SU-DHL-6 (cell line): Measurements from ENCODE around the gene WWTR1.

Experiments used
- H2AFZ ChIP-seq: fragments of 200-600 bp; sonication (generic); 2 replicates; pipeline ENCODE4 v1.6.1; 2014; ENCODE audit warnings: low read depth, mild to moderate bottlenecking, moderate library complexity, mixed read lengths, antibody characterized with exemption, low read length; ENCODE audit not compliant: severe bottlenecking
- H3F3A ChIP-seq: fragments of 200-600 bp; shearing (Covaris generic); 2 replicates; pipeline ENCODE4 v1.6.0; 2016; ENCODE audit warnings: antibody characterized with exemption, mild to moderate bottlenecking; ENCODE audit not compliant: insufficient read depth
- H3K27ac ChIP-seq: fragments of 200-600 bp; sonication (generic); 2 replicates; pipeline ENCODE4 v1.5.1; 2016; ENCODE audit warnings: low read depth, mild to moderate bottlenecking, low read length, moderate library complexity, mixed read lengths
- H3K27me3 ChIP-seq: fragments of 200-600 bp; sonication (generic), shearing (Covaris generic); 2 replicates; pipeline ENCODE4 v1.6.0; 2014; ENCODE audit warnings: mild to moderate bottlenecking, low read length
- H3K36me3 ChIP-seq: fragments of 200-600 bp; sonication (generic); 2 replicates; pipeline ENCODE4 v1.6.1; 2014; ENCODE audit warnings: mild to moderate bottlenecking, low read length, mixed read lengths
- H3K4me2 ChIP-seq: fragments of 300-600, 200-600 bp; shearing (Covaris generic), sonication (generic); 2 replicates; pipeline ENCODE4 v1.6.0; 2014; ENCODE audit warnings: low read length, low read depth, mild to moderate bottlenecking; ENCODE audit not compliant: poor library complexity, severe bottlenecking
- H3K4me3 ChIP-seq: fragments of 200-600 bp; sonication (generic); 2 replicates; pipeline ENCODE4 v1.5.1; 2014; ENCODE audit warnings: antibody characterized with exemption, low read length, mild to moderate bottlenecking, mixed read lengths; ENCODE audit not compliant: insufficient read depth, poor library complexity, severe bottlenecking
- H3K79me2 ChIP-seq: fragments of 200-600 bp; sonication (generic); 2 replicates; pipeline ENCODE4 v1.6.1; 2014; ENCODE audit warnings: mild to moderate bottlenecking, low read length, moderate library complexity; ENCODE audit not compliant: insufficient read depth
- H3K9ac ChIP-seq: fragments of 200-600 bp; sonication (generic); 2 replicates; pipeline ENCODE4 v1.7.0; 2014; ENCODE audit warnings: mild to moderate bottlenecking, low read length
- H3K9me2 ChIP-seq: fragments of 200-600 bp; sonication (generic); replicated peaks from 2 replicates; pipeline ENCODE4 v1.6.1; 2014; ENCODE audit warnings: low read length; ENCODE audit not compliant: insufficient read depth
- H3K9me3 ChIP-seq: fragments of 200-600 bp; sonication (generic); 2 replicates; pipeline ENCODE4 v1.6.1; 2014; ENCODE audit warnings: low read length, mixed read lengths; ENCODE audit not compliant: insufficient read depth
- H4K20me1 ChIP-seq: fragments of 200-600 bp; sonication (generic); 2 replicates; pipeline ENCODE4 v1.6.1; 2014; ENCODE audit warnings: low read depth, mild to moderate bottlenecking, antibody characterized with exemption, low read length, moderate library complexity, mixed read lengths
- CTCF ChIP-seq: fragments of 200-600 bp; sonication (generic); IDR thresholded peaks from one replicate; pipeline ENCODE4 v1.5.1; 2017; ENCODE audit warnings: antibody characterized with exemption, mild to moderate bottlenecking, low read length, moderate library complexity; ENCODE audit not compliant: insufficient read depth, poor library complexity, severe bottlenecking
- EZH2phosphoT487 ChIP-seq: fragments of 200-600 bp; sonication (generic), shearing (Covaris generic); conservative IDR thresholded peaks from 2 replicates; pipeline ENCODE4 v1.6.1; 2018; ENCODE audit warnings: mild to moderate bottlenecking, antibody characterized with exemption, low read length, moderate library complexity, mixed read lengths

Gene WWTR1

GRCh38 chr3:149613988-149614387, 43.8 kb downstream of the WWTR1 start:
- Histone ChIP-seq H4K20me1 (no peaks in the 10 kb centered on the region), H3K27ac (no peak overlapping the region), H3K27me3 (no peaks in the 10 kb centered on the region; the same call in 1 of the 2 replicates), H3K4me2 (no peak overlapping the region), H3F3A (no peaks in the 10 kb centered on the region), H3K4me3 (no peak overlapping the region), H2AFZ (no peak overlapping the region), H3K9ac (no peak overlapping the region), H3K36me3 (no peaks in the 10 kb centered on the region), H3K9me3 (no peaks in the 10 kb centered on the region), H3K79me2 (no peaks in the 10 kb centered on the region), H3K9me2 (no peaks in the 10 kb centered on the region)
- TF ChIP-seq CTCF (no peak), EZH2phosphoT487 (no peak)

- TF ChIP-seq EZH2phosphoT487 (no peak), CTCF (no peak)
- Histone ChIP-seq H3K4me3 (no peak overlapping the region), H3K9me3 (no peaks in the 10 kb centered on the region), H3K27me3 (no peaks in the 10 kb centered on the region; the same call in 1 of the 2 replicates), H3K9me2 (no peaks in the 10 kb centered on the region), H3K27ac (no peak overlapping the region), H2AFZ (no peak overlapping the region), H3K79me2 (no peaks in the 10 kb centered on the region), H3K36me3 (no peaks in the 10 kb centered on the region), H3K9ac (no peak overlapping the region), H3K4me2 (no peak overlapping the region), H3F3A (no peaks in the 10 kb centered on the region), H4K20me1 (no peaks in the 10 kb centered on the region)
These were observed 45.4 kb downstream of the WWTR1 start for GRCh38 chr3:149612456-149612855.

GRCh38 chr3:149611149-149611548, 46.7 kb downstream of the WWTR1 start:
- no peaks in the 10 kb centered on the region for H3F3A ChIP-seq
- H3K36me3 ChIP-seq, result no peaks in the 10 kb centered on the region
- H3K79me2 ChIP-seq, result no peaks in the 10 kb centered on the region
- H3K9me3 ChIP-seq, result no peaks in the 10 kb centered on the region
- TF ChIP-seq EZH2phosphoT487 (no peak), CTCF (no peak)
- no peak overlapping the region for H3K27ac ChIP-seq
- H3K4me2 ChIP-seq, result no peak overlapping the region
- H2AFZ ChIP-seq, result no peak overlapping the region
- H3K4me3 ChIP-seq, result no peak overlapping the region
- H3K9me2 ChIP-seq, result no peaks in the 10 kb centered on the region
- no peak overlapping the region for H3K9ac ChIP-seq
- no peaks in the 10 kb centered on the region; the same call in 1 of the 2 replicates for H3K27me3 ChIP-seq
- no peaks in the 10 kb centered on the region for H4K20me1 ChIP-seq
